Adrenal gland (tissue), 5 donors: ENCODE data around the gene GGA2.

ENCODE experiments used
- CTCF ChIP-seq, 6 experiments: fragments of 450-650 bp in 4 of 6; fragments of 200-600 bp in 2 of 6; sonication (generic) in 1 of 6; IDR thresholded peaks; 1 replicate in 5 of 6; 2 replicates in 1 of 6; pipeline versions ENCODE4 v1.5.1 to v1.8.0; 2016 to 2021; ENCODE audit warnings: antibody characterized with exemption in 6 of 6, mild to moderate bottlenecking in 2 of 6, moderate library complexity in 1 of 6
- POLR2A ChIP-seq, 2 donors: fragments of 450-650 bp; IDR thresholded peaks; one replicate each; pipeline ENCODE4 v1.6.1; 2017; ENCODE audit warnings: antibody characterized with exemption in 2 of 2, mild to moderate bottlenecking in 2 of 2, moderate library complexity in 1 of 2
- donor health status: DM: no; HTN: no; CAD: no.

- no peak for TF ChIP-seq CTCF (IDR thresholded peaks at IDR 0.05)
- no peak for TF ChIP-seq POLR2A (IDR thresholded peaks at IDR 0.05)
Measured at GRCh38 chr16:23549938-23550337, 39.6 kb upstream of the GGA2 start.
